NCI-H345 (cell line): Measurements from ENCODE around the gene CHADL.
"Not testable (repeated sequence)": the region's sequence is repeated elsewhere in the genome, so short reads cannot be mapped to it uniquely, and the experiment has no call there.

Experiments
- DNase-seq: peaks from one replicate; lab custom pipeline; 2025; lab: John Stamatoyannopoulos, UW

CHADL gene

GRCh38 chr22:41240377-41241132 is at the start of gene CHADL:
Gene CHADL (minus strand): TSS chr22:41240931. CDS start chr22:41240881, 50 bp downstream.
- peak; percentile 10 for DNase-seq

DNA sequence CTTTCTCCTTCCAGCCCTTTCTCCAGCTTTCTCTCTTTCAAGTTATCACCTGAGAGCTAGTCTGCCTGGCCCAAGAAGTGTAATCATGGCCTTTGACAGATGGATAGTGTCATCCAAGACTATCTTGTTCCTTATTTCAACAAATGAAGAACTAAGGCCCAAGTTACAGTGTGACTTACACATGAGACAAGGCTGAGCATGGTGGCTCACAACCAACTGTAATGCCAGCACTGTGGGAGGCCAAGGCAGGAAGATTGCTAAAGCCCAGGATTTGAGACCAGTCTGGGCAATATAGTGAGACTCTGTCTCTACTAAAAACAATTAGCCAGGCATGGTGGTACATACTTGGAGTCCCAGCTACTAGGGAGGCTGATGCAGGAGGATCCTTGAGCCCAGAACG is 48.9 kb upstream of the CHADL start:
- DNase-seq = no peak

GRCh38 chr22:41288245-41288946 is 47.7 kb upstream of the CHADL start:
- DNase-seq = peak; percentile 27

- DNase-seq = no peak
Measured at GRCh38 chr22:41286639-41287091, 45.9 kb upstream of the CHADL start.

GRCh38 chr22:41285820-41286638 is 45.3 kb upstream of the CHADL start, which contains the start of gene RANGAP1:
Gene RANGAP1 (minus strand): TSS chr22:41286187. CDS start chr22:41281044, 5,143 bp downstream.
- DNase-seq = peak; percentile 98

DNA sequence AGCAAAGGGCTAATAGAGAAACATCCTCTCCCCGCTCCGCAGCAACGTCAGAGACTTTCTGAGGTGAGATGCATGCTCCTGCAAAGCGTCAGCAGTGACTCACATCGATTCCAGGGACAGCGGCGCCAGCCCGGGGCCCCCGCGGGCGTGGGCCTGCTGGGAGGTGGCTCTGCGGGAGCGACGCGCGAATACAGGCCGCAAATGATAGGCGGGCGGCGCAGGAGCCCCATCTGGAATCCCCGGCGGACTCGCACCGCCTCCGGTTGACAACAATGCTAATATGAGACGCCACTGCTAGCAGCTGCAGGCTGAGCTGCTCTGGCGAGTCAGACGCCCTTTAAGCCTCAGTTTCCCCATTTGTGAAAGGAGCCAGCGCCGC is 44.7 kb upstream of the CHADL start:
- peak; percentile 43 for DNase-seq

- no peak for DNase-seq
Measured at GRCh38 chr22:41284465-41284864, 43.7 kb upstream of the CHADL start.

DNA sequence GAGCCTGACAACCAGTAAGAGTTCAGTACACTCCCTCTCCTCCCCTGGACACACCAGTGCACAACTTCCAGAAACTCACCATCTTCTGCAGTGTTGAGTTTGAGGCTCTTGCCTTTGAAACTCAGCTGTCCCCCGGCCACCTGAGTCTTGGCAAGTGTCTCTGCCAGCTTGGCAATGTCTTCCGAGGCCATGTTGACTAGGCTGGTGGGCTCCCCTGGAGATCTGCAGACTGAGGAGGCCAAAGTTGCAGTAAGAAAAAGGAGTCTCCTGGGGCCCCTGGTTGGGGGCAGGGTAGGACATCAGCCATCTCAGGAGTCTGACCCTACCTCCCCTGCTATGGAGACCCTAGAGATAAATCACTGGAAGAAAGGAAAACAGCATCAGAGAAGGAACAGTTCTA is 40.1 kb upstream of the CHADL start:
- no peak for DNase-seq

DNA sequence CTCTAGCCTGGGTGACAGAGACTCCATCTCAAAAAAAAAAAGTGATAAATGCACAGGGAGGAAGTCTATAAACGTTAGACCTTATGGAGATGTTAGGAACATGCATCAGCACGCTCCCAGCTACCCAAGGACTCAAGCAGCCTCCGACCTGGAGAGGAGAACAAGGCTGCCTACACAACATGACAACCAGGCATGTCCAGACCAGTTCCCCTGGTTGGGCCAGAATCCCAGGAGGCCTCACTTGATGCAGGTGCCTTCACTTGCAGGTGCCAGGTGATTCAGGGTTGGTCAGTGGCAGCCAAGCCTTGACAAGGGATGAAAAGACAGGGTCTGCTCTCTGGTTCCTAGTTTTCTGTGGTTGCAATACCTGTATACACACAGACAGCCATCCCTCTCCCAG is 39.3 kb upstream of the CHADL start:
- DNase-seq = no peak

DNA sequence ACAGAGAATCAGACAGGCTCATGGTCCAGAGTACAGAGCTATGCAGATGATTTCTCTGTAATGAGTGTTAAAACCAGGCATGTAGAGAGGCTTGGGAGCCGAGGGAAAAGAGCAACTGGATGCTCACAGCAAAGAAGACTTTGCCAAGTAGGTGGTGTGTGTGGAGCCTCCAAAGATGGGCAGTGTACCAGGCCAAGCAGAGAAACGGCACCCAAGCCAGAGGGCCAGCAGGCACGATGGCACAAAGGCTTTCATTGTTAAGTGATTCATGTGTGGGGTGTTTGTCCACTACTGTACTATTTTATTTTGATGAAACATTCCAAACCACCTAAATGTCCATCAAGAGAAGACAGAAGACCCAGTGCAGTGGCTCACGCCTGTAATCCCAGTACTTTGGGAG is 34.1 kb upstream of the CHADL start:
- no peak for DNase-seq

DNA sequence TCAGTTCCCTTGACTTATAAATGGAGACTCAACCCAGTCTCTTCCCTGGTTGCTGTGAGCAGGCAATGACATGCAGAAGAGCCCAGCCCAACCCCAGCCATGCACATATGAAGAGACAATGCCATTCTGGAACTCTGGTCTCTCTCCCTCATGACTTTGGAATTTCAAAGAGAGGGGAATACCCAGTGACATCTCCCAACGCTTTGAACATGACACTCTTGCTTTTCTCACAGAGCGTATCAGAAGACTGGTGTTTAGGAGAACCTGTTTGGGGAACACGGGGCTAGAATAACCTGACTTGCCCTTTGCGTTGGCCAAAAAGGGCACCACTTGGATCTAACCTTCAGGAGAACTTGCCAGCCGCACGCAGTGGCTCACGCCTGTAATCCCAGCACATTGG is 32.4 kb upstream of the CHADL start:
- DNase-seq = no peak

GRCh38 chr22:41271787-41272186 is 31.1 kb upstream of the CHADL start:
- DNase-seq = no peak

DNA sequence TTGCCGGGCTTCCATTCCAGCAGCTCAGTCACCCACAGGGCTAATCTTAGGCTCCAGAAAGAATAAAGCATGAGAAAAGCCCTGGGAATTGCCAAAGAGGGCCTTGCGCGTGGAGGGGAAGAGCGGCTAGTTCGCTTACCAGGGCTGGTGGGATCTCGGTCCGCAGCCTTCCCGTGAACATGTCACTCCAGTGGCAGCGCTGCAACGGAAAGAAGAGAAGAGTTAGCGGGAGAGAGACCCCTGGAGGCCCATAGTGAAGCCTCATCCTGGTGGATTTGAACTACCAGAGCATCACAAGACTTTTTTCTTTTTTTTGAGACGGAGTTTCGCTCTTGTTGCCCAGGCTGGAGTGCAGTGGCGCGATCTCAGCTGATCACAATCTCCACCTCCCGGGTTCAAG is 27.2 kb upstream of the CHADL start:
- no peak for DNase-seq

- DNase-seq = no peak
Measured at GRCh38 chr22:41264408-41264941, 23.7 kb upstream of the CHADL start.

DNA sequence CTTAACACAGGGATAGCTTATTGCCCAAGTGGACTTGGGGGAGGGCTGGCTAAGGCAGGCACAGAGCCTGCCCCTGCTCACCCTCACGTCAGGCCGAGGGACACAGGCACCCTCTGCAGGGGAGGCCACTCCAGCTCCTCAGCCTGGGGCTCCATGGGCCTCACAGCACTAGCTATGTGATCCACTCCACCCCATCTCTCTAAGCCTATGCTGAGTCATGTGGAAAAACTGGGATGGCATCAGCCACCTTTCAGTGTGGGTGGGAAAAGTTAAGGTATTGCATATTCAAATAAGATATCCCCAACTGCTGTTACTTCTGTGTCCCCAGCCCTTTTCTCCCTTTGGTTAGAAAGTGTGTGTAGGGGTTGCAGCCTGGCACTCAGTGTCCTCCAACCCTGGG is 23.0 kb upstream of the CHADL start:
- DNase-seq = no peak

- DNase-seq = no peak
Measured at GRCh38 chr22:41262250-41262765, 21.6 kb upstream of the CHADL start.

- no peak for DNase-seq
Measured at GRCh38 chr22:41261541-41262249, 21.0 kb upstream of the CHADL start.

- DNase-seq = no peak
Measured at GRCh38 chr22:41260871-41261270, 20.1 kb upstream of the CHADL start.

DNA sequence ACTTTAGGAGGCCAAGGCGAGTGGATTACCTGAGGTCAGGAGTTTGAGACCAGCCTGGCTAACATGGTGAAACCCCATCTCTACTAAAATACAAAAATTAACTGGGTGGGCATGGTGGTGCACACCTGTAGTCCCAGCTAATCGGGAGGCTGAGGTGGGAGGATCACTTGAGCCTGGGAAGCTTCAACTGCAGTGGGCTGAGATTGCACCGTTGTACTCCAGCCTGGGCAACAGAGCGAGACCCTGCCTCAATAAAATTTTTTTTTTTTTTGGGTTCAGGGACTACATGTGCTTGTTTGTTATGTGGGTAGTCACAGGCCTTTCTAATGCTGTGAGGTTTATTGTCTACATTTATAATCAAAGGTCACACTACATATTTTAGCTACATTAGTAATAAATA is 19.0 kb upstream of the CHADL start:
- not testable (repeated sequence) for DNase-seq

DNA sequence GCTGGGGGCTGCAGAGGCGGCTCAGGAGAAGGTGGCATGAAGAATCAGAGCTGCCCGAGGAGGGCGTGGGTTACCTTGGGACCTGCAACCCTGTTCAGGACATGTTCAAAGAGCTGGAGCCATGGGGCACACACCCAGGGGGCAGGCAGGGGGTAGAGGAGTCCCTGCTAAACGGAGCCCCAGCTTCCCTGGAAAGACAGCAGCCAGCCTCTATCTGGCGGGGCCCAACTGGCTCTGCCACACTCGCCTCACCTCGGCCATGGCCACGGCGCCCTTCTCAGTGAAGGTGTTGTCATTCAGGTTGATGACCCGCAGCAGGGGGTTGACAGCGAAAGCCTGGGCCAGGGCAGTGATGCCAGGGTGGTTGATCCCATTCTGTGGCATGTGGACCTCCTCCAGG is 17.0 kb upstream of the CHADL start:
- DNase-seq = no peak
